GM18868 (cell line): ENCODE measurements around the gene DUSP19.
"Not testable (repeated sequence)": the region's sequence is repeated elsewhere in the genome, so short reads cannot be mapped to it uniquely, and the experiment has no call there.

Experiments
- ATAC-seq: cut with Tn5 transposase; IDR thresholded peaks from one replicate; pipeline ENCODE4 v1.9.1; 2021; ENCODE audit warnings: mild to moderate bottlenecking, moderate library complexity; ENCODE audit not compliant: unreplicated experiment

DUSP19 gene

GRCh38 chr2:183078464-183079138 lies at the start of gene DUSP19:
Gene DUSP19 (plus strand): TSS chr2:183078747. CDS start chr2:183078934, 187 bp downstream.
- peak; percentile 88 for ATAC-seq

GRCh38 chr2:183029219-183029618 lies 49.3 kb upstream of the DUSP19 start:
- ATAC-seq = no peak

- ATAC-seq = no peak
Measured at GRCh38 chr2:183031911-183032794, 46.4 kb upstream of the DUSP19 start.

- no peak for ATAC-seq
Measured at GRCh38 chr2:183033951-183034350, 44.6 kb upstream of the DUSP19 start.

- ATAC-seq = no peak
Measured at GRCh38 chr2:183034806-183035205, 43.7 kb upstream of the DUSP19 start.

GRCh38 chr2:183035298-183035953 lies 43.1 kb upstream of the DUSP19 start:
- no peak for ATAC-seq

GRCh38 chr2:183035954-183036669 lies 42.4 kb upstream of the DUSP19 start:
- ATAC-seq = peak; percentile 56

GRCh38 chr2:183037074-183037552 lies 41.4 kb upstream of the DUSP19 start:
- ATAC-seq = no peak

- ATAC-seq = peak; percentile 35
Measured at GRCh38 chr2:183037553-183038340, 40.8 kb upstream of the DUSP19 start.

GRCh38 chr2:183038341-183039300 lies 39.9 kb upstream of the DUSP19 start, which contains the start of gene NCKAP1:
Gene NCKAP1 (minus strand): TSS chr2:183038457. CDS start chr2:183038099, 358 bp downstream.
- peak; percentile 71 for ATAC-seq

GRCh38 chr2:183040604-183041003 lies 37.9 kb upstream of the DUSP19 start:
- no peak for ATAC-seq

- ATAC-seq = not testable (repeated sequence)
Measured at GRCh38 chr2:183043580-183043979, 35.0 kb upstream of the DUSP19 start.

GRCh38 chr2:183047486-183048125 lies 30.9 kb upstream of the DUSP19 start:
- ATAC-seq = not testable (repeated sequence)

GRCh38 chr2:183049420-183049819 lies 29.1 kb upstream of the DUSP19 start:
- ATAC-seq = no peak

- ATAC-seq = peak; percentile 41
Measured at GRCh38 chr2:183057333-183057985, 21.1 kb upstream of the DUSP19 start.

- ATAC-seq = no peak
Measured at GRCh38 chr2:183059561-183059960, 19.0 kb upstream of the DUSP19 start.

GRCh38 chr2:183060571-183061231 lies 17.8 kb upstream of the DUSP19 start:
- ATAC-seq = no peak
